ENCODE results near the gene MIER3.

The MIER3 gene

DNA sequence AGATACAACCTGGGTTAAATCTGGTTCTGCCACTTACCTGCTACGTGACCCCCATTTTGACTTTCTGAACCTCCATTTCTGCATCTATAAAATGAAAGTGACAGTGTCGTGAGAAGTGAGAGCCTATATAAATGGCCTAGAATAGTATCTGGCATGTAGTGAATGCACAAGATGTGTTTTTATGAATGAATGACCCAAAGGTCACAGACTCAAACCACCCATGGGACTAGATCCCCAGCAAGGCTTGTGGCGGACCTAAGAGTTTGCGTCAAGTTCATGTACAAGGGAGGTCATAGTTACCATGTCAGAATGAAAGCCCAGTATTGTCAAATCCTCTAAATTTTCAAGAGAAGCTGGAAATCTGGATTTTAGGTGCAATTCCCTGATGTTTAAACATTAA, 53.7 kb downstream of the MIER3 start:
- no peak for DNase-seq (ENCODE audit: low spot score)

DNA sequence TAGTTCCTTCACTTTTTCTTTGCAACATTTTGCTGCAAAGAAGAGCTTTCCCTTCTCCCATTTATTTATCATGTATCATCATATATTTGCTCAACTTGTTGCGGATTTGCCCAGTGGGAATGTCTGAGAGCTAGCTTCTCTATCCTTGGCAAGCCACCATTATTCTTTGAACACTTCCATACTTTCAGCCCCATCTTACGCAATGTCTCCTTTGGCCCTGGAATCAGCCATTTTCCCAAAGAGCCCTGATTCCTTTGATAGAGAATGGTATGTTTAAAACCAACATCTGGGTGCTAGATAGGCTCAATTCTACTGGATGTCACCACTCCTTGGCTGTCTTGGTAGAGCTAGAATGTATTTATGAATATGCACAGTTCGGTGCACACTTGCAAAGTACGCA, 55.2 kb downstream of the MIER3 start:
- no peak for DNase-seq (ENCODE audit: low spot score)

DNA sequence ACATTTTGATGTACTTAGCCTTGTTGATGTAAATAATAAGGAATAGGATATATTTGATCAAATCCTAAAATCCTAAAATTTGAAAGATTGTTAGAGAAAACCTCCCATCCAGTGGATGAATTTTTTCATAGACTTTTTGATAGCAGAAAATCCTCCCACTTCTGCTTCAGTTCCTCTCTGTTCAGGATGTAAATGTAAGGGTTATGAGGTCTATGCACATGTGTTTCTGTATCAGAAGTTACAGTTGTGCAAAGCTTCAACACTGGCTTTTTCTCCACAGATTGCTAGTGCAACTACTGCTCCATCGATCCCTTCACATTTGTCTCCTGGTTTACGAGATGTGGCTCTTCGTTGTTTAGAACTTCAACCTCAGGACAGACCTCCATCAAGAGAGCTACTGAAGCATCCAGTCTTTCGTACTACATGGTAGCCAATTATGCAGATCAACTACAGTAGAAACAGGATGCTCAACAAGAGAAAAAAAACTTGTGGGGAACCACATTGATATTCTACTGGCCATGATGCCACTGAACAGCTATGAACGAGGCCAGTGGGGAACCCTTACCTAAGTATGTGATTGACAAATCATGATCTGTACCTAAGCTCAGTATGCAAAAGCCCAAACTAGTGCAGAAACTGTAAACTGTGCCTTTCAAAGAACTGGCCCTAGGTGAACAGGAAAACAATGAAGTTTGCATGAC, 58.5 kb downstream of the MIER3 start:
- DNase-seq (ENCODE audit: low spot score): no peak

DNA sequence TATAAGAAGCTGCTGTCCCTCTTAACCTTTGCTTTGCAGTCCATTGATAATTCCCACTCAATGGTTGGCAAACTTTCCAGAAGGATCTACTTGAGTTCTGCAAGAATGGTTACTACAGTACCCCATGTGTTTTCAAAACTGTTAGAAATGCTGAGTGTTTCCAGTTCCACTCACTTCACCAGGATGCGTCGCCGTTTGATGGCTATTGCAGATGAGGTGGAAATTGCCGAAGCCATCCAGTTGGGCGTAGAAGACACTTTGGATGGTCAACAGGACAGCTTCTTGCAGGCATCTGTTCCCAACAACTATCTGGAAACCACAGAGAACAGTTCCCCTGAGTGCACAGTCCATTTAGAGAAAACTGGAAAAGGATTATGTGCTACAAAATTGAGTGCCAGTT, 70.4 kb downstream of the MIER3 start:
- DNase-seq (ENCODE audit: low spot score): no peak

DNA sequence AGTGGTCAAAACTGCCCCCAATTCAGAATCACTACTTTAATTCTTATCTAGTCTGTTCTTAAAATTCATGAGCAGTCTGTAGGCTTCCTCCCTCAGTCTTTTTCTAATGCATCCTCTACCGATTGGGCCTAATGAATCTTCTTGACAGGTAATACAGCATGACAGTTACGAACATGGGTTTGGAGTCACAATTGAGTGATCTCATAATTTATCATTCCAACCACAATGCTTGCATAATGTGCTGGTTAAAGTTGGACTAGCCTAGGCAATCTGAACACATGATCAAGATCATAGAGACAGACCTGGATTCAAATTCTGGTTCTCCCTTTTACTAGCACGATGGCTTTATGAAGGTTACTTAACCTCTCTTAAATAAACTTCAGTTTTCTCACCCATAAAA, 75.6 kb downstream of the MIER3 start:
- DNase-seq (ENCODE audit: low spot score): no peak

DNA sequence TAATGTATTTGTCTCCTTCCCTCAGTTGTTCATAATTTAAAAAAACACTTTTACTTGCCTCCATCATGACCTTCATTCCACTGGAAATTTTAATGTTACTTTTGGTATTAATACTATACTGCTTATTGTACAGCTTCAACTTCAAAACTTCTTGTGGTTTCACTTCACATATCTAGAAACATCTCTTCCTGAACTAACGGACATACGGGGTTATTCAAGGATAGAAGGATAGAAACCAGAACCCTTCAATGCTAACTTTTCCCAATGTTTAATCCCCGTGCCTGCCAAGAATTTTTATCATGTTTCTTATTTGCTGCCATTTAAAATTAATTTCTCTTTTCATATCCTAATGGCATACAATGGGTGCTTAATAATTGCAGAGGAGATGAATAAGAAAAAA, 78.9 kb downstream of the MIER3 start:
- no peak for DNase-seq (ENCODE audit: low spot score)

DNA sequence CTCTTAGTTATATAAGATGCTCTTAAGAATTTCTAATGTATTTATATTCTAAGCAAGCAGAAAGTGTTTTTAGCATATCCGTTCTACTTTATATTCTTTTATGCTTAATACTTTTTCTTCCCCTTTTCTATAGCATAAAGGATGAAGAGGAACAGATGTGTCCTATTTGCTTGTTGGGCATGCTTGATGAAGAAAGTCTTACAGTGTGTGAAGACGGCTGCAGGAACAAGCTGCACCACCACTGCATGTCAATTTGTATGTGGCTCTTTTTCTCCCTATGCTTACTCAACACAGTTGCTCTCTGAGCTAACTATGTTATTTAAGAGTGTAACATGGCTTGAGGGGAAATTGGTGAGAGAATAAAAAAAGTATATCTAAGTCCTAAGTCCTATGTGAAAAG, 80.1 kb downstream of the MIER3 start:
- DNase-seq (ENCODE audit: low spot score): no peak

All from ecto neural progenitor cell (in vitro differentiated cells).